HG02938 (cell line): ENCODE results near the gene COBL.
"Not testable (repeated sequence)": the region's sequence is repeated elsewhere in the genome, so short reads cannot be mapped to it uniquely, and the experiment has no call there.

Experiments
- ATAC-seq: cut with Tn5 transposase; IDR thresholded peaks from one replicate; pipeline ENCODE4 v1.9.1; 2021; ENCODE audit warnings: mild to moderate bottlenecking, moderate library complexity; ENCODE audit not compliant: unreplicated experiment

The COBL gene

DNA sequence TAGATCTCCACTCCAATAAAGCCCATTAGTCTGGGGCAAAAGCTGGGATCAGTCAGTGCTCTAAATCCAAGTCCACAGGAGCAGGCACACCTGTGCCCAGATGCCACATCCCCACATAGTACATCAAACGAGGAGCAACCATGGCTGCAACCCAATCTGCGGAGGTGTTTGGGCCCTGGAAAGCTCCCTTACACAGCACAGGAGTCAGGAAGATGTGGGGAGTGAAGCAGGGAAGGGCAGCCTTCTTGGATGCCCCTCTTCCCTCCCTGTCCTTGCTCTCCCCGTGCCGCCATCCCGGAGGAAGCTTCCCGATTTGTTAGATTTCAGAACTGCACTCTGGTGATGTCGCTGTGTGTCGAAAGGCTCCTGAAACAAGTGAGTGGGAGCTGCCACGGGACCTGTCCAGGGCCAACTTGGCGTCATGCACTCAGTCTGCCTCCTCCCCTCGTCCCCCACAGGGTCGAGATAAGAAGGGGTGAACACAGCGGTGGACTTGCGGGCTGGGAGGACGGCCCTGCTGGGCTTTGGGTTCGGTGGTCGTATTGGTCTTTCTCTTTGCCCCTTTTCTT is 303.3 kb downstream of the COBL start:
- ATAC-seq, result no peak

DNA sequence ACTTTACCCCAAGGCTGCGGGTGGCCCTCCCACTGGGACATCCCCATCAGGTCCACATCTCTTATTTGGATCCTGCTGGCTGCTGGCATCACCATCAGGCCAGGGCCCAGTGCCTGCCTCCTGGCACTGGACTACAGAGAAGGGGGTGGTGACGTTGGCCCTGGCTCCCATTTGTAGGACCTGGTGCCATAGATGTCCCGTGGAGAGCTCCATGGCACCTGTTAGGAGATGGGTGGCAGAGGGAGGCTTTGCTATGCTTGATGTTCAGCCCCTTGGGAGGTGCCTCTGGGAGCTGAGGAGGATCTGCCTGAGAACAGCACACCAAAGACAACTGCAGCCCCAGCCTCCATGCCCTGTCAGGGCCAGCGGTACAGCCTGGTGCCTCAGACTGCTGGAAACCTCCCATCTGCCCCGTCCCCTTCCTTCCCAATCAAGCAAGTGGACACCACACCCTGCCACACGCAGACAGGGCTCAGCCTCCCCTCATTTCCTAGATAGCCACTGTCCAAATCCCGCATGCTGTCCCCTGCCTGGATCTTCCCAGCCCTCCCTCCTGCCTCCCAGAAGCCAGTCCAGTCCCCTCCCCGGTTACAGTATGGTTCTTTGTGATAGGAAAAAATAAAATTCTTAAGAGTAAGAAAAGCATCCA is 303.9 kb downstream of the COBL start:
- no peak for ATAC-seq

DNA sequence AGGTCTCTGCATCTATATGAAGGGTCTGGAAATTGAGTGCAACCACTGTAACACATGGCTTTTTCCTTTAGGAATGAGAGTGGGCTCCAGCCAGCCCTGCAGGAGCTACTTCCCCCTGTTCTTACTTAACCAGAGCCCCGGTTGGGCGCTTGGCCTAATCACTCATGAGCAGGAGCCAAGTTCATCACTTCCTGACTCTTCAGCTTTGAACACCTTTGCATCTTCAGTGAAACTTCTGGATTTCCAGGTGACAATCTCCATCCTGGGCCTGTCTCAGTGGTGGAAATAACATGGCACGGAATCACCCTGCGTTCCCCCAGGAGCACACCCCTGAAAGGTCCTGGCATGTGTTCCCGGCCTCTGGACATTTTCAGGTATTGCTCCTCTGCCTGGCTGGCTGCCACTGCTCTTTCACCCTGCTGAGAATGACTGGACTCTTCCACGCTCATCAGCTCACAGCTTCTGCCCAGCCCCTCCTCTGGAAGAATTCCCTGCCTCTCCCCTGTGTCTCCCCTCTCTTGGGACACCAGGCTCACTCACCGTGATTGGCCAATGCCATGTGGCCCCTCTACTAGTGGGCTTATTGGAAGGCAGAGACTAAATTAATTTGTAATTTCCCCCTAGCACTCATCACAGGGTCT is 304.8 kb downstream of the COBL start:
- ATAC-seq, result no peak

DNA sequence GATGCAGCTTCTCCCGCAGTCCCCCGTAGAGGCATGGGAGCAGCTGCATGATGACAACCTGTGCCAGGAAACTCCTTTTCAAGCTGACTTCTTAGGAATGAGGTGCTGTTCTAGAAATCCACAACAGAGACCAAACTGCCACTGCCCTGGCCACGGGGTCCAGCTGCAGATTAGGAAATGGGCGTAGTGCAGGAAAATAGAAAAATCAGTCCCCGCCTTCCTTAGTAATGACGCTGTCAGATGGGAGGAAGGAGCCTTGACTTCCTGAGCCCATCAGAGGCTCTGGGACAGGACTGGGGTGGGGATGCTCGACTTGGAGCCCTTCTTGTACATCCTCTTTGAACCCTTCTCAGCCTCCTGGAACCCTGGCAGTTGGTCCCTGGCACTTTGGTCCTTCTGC is 306.1 kb downstream of the COBL start:
- ATAC-seq, result no peak

DNA sequence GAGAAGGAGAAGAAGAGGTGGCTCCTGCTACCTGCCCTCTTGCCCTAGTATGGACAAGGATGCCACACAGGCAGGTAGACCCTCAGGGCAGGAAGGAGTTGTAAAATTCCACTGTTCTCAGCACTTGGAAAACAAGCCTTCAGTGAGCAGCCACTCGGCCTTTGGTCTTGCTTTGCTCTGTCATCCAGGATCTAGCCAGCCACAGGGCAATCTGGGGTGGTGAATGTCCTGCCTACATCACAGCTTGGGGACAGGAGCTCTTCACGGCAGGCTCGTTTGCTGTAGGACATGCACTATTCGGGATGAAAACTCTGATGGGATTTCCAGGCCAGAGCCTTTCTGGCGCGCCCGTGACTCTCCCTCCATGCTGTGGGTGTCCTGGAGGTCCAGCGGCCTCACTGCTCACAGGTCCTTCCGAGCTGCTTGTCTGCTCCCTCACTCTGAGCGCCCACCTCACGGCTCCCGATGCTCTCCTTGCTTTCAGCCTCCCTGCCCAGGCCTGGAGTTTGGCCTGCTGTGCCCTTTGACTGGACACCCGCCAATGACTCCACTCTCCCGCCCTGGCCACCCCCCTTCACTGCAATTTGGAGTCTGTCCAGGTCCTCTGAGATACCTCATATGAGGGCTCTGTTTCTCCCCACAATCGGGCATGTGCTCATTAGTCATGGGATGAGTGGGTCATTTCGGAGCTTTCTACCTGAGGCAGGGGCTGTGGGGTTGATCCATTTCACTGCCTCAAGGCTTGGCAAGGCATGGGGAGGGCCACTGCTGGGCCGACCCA is 306.7 kb downstream of the COBL start:
- no peak for ATAC-seq

DNA sequence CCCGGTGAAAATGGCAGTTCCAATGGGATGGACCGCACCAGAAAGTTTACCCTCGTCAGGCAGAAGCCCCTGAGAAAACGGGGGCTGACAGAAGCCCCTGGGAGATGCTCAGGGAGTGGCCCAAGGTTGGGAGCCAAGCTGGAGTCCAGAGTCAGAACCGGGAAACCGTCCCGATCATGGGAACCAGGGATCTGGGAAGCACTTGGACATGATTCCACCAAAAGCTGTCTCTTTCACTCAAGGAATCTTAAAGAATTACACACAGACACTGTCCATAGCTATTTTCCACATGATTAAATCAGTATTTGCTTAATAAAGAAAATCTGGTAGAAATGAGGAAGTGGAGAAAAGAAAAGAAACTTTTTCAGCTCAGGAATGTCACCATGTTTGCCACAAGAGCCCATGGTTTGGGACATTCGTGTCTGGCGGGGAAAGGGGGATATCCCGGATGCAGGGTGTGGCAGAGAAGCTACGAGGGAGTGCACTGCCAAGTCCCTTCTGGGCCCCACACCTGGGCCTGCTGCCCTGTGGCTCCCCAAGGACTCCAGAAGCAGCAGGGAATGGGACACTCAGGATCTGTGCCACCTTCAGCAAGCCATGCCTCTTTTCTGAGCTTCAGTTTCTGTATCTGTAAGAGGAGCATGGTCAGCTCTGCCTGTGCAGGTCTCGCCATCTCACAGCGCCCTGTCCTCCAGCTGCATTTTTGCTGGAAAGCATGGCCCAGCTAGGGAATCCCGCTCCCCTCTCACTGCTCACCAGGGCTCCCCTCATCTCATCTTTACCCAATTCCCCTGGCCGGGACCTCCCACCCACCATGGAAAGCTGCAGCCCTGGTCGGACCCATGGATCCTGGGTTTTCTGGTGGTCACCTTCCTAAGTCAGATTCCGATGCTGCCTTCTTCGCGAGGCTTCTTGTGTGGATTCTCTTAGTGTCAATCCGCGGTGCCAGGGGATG is 308.8 kb downstream of the COBL start:
- no peak for ATAC-seq

DNA sequence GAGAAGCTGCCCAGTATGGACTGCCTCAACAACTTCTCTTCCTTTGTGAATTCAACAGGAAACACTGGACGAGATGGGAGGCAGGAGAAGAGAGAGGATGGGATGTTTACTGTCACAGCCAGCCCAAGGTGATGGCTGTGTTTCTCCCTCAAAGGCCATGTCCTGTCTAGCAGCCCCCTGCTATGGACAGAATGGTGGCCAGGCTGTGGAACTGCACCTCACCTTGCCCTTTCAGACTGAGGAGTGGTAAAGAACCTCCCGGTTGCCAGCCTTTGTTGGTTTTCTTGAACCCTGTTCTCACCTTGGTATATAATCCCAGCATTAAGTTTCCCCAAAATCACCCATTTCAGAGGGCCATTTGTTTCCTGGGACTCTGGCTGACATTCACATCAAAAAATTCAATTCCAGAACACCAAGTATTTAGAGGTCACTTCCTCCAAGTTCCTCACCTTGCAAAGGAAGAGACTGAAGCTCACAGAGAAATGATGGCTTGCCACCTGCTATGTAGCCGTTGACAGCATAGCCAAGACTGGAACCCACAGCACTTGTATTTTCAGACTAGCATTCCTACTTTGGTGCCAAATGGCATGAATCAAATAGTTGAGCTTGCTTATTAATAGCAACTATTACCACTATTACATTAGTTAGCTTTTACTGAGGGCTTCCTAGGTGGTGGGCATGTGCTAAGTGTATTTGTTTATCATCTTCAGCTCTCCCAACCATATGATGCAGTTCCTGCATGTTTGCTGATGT is 309.9 kb downstream of the COBL start:
- no peak for ATAC-seq

DNA sequence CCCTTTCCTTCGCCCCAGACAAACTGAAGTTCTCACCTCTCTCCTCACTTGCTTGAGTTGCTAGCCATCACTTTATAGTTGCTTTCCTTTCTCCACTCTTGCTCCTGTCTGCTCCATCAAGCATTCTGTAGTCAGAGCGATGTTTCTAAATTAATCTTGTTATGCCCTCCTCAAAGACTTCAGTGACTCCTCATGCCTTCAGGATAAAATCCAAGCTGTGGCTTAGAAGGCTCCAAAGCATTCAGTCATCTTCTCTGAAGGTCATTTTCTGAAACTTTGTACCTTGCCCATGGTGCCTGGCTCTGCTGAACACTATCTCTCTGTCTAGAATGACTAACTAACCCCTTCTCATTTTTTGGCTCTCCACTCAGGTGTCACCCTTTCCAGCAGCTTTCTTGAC is 311.5 kb downstream of the COBL start:
- no peak for ATAC-seq

DNA sequence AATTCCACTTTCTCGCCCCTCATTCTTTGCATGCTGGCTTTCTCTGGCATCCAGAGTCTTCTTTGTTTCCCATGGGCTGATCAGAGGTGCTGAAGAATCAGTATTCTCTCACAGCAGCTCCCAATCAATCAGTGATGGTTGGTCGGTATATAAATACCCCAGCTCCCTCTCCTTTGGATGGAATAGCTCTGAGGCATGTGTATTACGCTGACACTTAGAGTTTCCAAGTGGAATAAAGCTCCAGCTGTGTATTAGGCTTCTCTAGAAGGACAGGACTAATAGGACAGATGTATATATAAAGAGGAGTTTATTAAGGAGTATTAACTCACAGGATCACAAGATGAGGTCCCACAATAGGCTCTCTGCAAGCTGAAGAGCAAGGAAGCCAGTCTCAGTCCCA is 315.7 kb downstream of the COBL start:
- no peak for ATAC-seq

DNA sequence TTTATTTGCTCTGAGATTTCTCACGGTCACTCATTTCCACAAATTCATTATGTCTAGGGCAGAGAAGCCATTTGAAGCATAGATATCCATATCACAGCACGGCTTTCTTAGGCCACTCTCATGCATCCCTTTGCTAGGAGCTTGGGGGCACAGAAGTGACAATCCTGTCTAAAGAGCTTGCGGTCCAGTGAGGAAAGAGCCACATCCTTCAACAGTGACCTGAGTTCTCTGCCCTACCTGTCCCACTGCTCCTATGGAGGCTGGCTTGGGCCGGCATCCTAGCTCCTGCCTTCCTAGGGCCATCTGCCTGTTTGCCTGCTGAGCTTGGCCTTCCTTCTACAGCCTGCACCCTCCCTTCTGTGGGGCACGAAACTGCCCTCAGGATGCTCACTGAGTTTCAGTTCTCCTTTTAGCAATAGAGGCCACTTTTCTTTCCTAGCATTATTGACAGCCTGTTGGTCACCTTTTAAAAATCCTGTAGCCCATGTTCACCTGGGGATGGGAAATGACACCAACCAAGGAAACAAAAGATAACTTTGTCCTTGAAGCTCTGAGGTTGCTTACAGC is 321.8 kb downstream of the COBL start:
- no peak for ATAC-seq

DNA sequence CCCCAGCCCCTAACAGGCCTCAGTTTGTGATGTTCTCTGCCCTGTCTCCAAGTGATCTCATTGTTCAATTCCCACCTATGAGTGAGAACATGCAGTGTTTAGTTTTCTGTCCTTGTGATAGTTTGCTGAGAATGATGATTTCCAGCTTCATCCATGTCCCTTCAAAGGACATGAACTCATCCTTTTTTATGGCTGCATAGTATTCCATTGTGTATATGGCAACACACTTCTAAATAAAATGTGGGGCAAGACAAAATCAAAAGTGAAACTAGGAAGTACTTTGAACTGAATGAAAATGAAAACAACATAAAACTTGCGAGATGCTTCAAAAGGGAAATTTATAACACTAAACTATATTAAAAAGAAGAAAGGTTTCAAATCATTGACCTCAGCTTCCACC is 326.4 kb downstream of the COBL start:
- not testable (repeated sequence) for ATAC-seq

DNA sequence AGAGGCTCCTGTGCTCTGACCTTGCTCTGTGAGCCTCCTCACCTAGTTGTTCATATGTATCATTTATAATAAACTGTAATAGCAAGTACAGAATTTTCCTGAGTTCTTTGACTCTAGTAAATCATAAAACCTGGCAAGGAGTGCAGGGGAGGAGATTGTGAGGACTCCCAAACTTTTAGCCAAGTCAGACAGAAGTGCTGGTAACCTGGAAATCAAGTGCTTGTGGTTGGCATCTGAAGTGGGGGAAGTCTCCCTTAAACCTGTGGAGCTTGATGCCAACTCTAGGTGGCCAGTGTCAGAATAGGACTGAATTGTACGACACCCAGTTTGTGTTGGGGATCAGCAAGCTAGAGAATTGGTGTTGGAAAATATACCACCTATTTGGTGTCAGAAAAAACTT is 327.6 kb downstream of the COBL start:
- no peak for ATAC-seq

DNA sequence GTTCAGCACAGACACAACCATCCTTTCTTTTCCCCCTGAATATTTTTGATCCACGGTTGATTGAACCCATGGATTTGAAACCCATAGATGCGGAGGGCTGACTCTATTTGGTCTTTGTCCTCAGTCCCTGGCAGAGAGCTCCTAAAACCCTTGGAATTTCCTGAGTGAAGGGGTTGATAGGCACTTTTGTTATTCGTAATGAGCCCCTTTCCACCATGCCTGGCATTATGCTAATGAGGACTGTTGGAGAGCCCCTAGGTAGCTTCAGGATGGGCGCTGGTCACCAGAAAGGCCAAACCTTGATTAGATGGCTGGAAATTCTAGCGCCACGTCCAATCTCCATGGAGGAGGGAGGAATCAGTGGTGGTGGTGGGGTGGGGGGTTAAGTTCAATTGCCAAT is 328.1 kb downstream of the COBL start:
- no peak for ATAC-seq

DNA sequence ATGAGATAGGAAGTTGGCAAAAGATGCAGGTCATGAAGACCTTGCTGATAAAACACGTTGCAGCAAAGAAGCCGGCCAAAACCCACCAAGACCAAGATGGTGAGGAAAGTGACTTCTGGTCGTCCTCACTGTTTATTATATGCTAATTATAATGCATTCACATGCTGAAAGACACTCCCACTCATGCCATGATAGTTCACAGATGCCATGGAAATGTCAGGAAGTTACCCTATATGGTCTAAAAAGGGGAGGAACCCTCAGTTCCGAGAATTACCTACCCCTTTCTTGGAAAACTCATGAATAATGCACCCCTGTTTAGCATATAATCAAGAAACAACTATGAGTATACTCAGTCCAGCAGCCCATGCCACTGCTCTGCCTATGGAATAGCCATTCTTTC is 331.5 kb downstream of the COBL start:
- ATAC-seq, result no peak

DNA sequence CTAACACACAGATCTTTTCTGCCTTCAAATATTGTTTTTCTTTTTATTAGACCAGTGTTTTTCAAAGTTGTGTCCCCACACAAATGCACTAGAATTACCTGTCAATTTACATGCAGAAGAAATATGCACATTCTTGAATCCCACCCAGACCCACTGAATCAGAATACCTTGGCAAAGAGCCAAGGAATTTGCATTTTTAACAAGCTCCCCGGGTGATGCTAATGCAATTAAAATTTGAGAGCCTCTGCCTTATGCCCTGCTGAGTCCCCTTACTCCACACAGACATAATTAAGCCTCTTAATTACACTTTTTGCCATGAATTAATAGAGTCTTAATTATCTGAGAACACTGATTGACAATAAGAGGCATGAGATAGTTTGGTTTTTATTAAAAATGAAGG is 332.8 kb downstream of the COBL start:
- no peak for ATAC-seq

DNA sequence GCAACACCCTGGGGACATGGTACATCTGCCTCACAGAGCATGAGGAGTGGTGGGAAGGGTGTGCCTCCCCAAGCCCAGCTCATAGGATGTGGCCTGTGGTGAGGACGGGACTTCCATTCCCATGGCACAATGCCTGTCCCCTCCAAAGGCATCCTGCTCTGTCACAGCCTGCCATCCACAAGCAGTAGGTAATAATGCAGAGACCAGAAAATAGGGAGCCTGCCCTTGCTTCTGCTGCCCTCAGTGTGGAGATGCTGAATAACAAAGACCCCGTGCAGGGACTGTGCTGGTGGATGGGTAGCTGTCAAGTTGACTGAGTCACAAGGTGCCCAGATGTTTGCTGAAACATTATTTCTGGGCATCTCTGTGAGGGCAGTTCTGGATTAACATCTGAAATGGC is 334.0 kb downstream of the COBL start:
- no peak for ATAC-seq

DNA sequence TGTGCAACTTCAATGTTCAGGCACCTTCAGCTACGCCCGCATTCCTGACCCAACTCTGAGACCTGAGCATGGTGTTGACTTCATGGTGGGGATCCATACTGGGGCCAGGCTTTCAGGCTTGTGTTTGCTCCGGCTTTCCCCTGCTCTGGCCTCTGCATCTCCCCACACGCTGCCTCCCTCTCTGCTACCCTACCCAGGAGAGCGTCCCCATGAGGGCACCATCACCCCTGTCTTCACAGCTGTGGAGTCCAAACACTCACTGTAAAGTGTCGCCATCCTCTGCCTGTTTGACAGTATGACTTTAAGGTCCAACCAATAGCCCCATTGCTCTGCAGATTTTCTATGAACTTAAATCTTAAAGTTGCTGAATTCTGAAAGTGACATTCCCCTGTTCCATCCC is 334.9 kb downstream of the COBL start:
- ATAC-seq, result no peak

DNA sequence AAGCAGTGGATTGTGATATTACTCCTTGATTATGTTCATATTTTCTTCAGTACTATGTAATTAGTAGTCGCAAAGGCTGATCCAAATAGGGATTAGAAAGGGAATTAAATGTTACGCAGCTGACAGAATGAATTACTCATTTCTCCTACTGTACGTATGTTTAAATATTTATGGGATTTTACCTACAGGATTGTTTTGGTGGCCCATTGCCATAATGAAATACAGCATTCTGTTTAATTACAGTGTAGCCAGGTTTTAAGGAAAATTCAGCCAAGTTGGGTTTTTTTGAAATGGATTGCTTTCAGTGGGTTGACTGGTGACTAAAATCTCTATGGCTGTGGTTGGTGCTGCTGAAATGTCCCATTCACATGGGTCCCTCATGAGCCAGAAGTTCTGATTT is 336.2 kb downstream of the COBL start:
- no peak for ATAC-seq

DNA sequence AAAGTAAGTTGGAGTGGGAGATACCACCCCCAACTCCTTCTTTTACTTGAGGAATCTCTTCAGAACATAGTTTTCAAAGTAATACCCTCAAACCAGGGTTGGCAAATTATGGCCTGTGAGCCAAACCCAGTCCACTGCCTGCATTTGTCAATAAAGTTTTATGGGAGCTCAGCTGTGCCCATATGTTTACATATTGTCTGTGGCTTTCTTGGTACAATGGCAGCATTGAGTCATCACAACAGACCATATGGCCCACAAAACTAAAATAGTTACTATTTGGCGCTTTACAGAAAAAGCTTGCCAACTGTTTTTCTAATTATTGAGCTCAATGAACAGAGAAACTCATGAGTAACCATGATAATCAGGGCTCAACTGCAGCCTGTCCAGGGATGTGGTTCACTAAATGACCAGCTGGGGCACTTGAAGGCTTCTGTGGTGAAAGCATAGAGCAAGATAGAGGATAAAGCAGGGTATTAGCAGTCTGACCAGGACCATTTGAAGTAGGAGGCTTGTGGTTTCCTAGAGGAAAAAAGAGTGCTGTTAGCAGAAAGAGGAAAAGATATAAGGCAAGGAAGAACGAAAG is 337.9 kb downstream of the COBL start:
- ATAC-seq, result no peak
